CD4-positive, alpha-beta T cell treated with Interleukin-17A for 4 hours (primary cell): ENCODE data around the gene TMEM145.
"Not testable (repeated sequence)": the region's sequence is repeated elsewhere in the genome, so short reads cannot be mapped to it uniquely, and the experiment has no call there.

Experiments
- DNase-seq: peaks from one replicate; pipeline ENCODE4 v3.0.0-alpha.2; 2020; ENCODE audit warnings: mixed read lengths

TMEM145 gene

GRCh38 chr19:42316223-42317211, 3.4 kb downstream of the TMEM145 start:
- DNase-seq, result no peak

- no peak for DNase-seq
Observed at GRCh38 chr19:42317535-42317934, 4.4 kb downstream of the TMEM145 start.

GRCh38 chr19:42322305-42322704, 9.2 kb downstream of the TMEM145 start:
- no peak for DNase-seq

GRCh38 chr19:42323473-42323851, 10.4 kb downstream of the TMEM145 start:
- DNase-seq, result no peak

GRCh38 chr19:42323852-42324654, 10.9 kb downstream of the TMEM145 start:
- DNase-seq, result peak; percentile 26

GRCh38 chr19:42324655-42325307, 11.7 kb downstream of the TMEM145 start:
- DNase-seq, result no peak

- DNase-seq, result peak; percentile 99
Observed at GRCh38 chr19:42325308-42325895, 12.3 kb downstream of the TMEM145 start, which contains the start of gene MEGF8. TSS of gene MEGF8 (plus strand) at chr19:42325635. CDS start at chr19:42326244, 609 bp downstream.

GRCh38 chr19:42325896-42326771, 13.0 kb downstream of the TMEM145 start:
- peak; percentile 37 for DNase-seq

GRCh38 chr19:42326969-42327368, 13.9 kb downstream of the TMEM145 start:
- no peak for DNase-seq

GRCh38 chr19:42327381-42327780, 14.3 kb downstream of the TMEM145 start:
- no peak for DNase-seq

GRCh38 chr19:42328106-42328505, 15.0 kb downstream of the TMEM145 start:
- DNase-seq, result no peak

GRCh38 chr19:42328854-42329253, 15.7 kb downstream of the TMEM145 start:
- no peak for DNase-seq

- no peak for DNase-seq
Observed at GRCh38 chr19:42330241-42330711, 17.2 kb downstream of the TMEM145 start.

- DNase-seq, result not testable (repeated sequence)
Observed at GRCh38 chr19:42331333-42331732, 18.2 kb downstream of the TMEM145 start.

- no peak for DNase-seq
Observed at GRCh38 chr19:42332059-42332458, 18.9 kb downstream of the TMEM145 start.

- no peak for DNase-seq
Observed at GRCh38 chr19:42333018-42333417, 19.9 kb downstream of the TMEM145 start.

- DNase-seq, result no peak
Observed at GRCh38 chr19:42333975-42334696, 21.0 kb downstream of the TMEM145 start.

- no peak for DNase-seq
Observed at GRCh38 chr19:42334697-42335373, 21.7 kb downstream of the TMEM145 start.

- no peak for DNase-seq
Observed at GRCh38 chr19:42335374-42335936, 22.3 kb downstream of the TMEM145 start.

GRCh38 chr19:42335971-42336370, 22.9 kb downstream of the TMEM145 start:
- no peak for DNase-seq
